SU-DHL-6 (cell line): Measurements from ENCODE around the gene AKT3.

Experiments used
- H2AFZ ChIP-seq: fragments of 200-600 bp; sonication (generic); 2 replicates; pipeline ENCODE4 v1.6.1; 2014; ENCODE audit warnings: low read depth, mild to moderate bottlenecking, moderate library complexity, mixed read lengths, antibody characterized with exemption, low read length; ENCODE audit not compliant: severe bottlenecking
- H3F3A ChIP-seq: fragments of 200-600 bp; shearing (Covaris generic); 2 replicates; pipeline ENCODE4 v1.6.0; 2016; ENCODE audit warnings: antibody characterized with exemption, mild to moderate bottlenecking; ENCODE audit not compliant: insufficient read depth
- H3K27ac ChIP-seq: fragments of 200-600 bp; sonication (generic); 2 replicates; pipeline ENCODE4 v1.5.1; 2016; ENCODE audit warnings: low read depth, mild to moderate bottlenecking, low read length, moderate library complexity, mixed read lengths
- H3K27me3 ChIP-seq: fragments of 200-600 bp; sonication (generic), shearing (Covaris generic); 2 replicates; pipeline ENCODE4 v1.6.0; 2014; ENCODE audit warnings: mild to moderate bottlenecking, low read length
- H3K36me3 ChIP-seq: fragments of 200-600 bp; sonication (generic); 2 replicates; pipeline ENCODE4 v1.6.1; 2014; ENCODE audit warnings: mild to moderate bottlenecking, low read length, mixed read lengths
- H3K4me2 ChIP-seq: fragments of 300-600, 200-600 bp; shearing (Covaris generic), sonication (generic); 2 replicates; pipeline ENCODE4 v1.6.0; 2014; ENCODE audit warnings: low read length, low read depth, mild to moderate bottlenecking; ENCODE audit not compliant: poor library complexity, severe bottlenecking
- H3K4me3 ChIP-seq: fragments of 200-600 bp; sonication (generic); 2 replicates; pipeline ENCODE4 v1.5.1; 2014; ENCODE audit warnings: antibody characterized with exemption, low read length, mild to moderate bottlenecking, mixed read lengths; ENCODE audit not compliant: insufficient read depth, poor library complexity, severe bottlenecking
- H3K79me2 ChIP-seq: fragments of 200-600 bp; sonication (generic); 2 replicates; pipeline ENCODE4 v1.6.1; 2014; ENCODE audit warnings: mild to moderate bottlenecking, low read length, moderate library complexity; ENCODE audit not compliant: insufficient read depth
- H3K9ac ChIP-seq: fragments of 200-600 bp; sonication (generic); 2 replicates; pipeline ENCODE4 v1.7.0; 2014; ENCODE audit warnings: mild to moderate bottlenecking, low read length
- H3K9me2 ChIP-seq: fragments of 200-600 bp; sonication (generic); replicated peaks from 2 replicates; pipeline ENCODE4 v1.6.1; 2014; ENCODE audit warnings: low read length; ENCODE audit not compliant: insufficient read depth
- H3K9me3 ChIP-seq: fragments of 200-600 bp; sonication (generic); 2 replicates; pipeline ENCODE4 v1.6.1; 2014; ENCODE audit warnings: low read length, mixed read lengths; ENCODE audit not compliant: insufficient read depth
- H4K20me1 ChIP-seq: fragments of 200-600 bp; sonication (generic); 2 replicates; pipeline ENCODE4 v1.6.1; 2014; ENCODE audit warnings: low read depth, mild to moderate bottlenecking, antibody characterized with exemption, low read length, moderate library complexity, mixed read lengths
- CTCF ChIP-seq: fragments of 200-600 bp; sonication (generic); IDR thresholded peaks from one replicate; pipeline ENCODE4 v1.5.1; 2017; ENCODE audit warnings: antibody characterized with exemption, mild to moderate bottlenecking, low read length, moderate library complexity; ENCODE audit not compliant: insufficient read depth, poor library complexity, severe bottlenecking
- EZH2phosphoT487 ChIP-seq: fragments of 200-600 bp; sonication (generic), shearing (Covaris generic); conservative IDR thresholded peaks from 2 replicates; pipeline ENCODE4 v1.6.1; 2018; ENCODE audit warnings: mild to moderate bottlenecking, antibody characterized with exemption, low read length, moderate library complexity, mixed read lengths

The AKT3 gene

GRCh38 chr1:243712941-243713340, 137.1 kb downstream of the AKT3 start:
- H3K36me3 ChIP-seq, result no peaks in the 10 kb centered on the region
- no peak overlapping the region for H3K4me3 ChIP-seq
- H3K27ac ChIP-seq, result no peak overlapping the region
- H4K20me1 ChIP-seq, result no peaks in the 10 kb centered on the region
- H3K79me2 ChIP-seq, result no peaks in the 10 kb centered on the region
- TF ChIP-seq CTCF (no peak), EZH2phosphoT487 (no peak)
- no peaks in the 10 kb centered on the region for H3K9me2 ChIP-seq
- H3K27me3 ChIP-seq, result no peaks in the 10 kb centered on the region
- H3K9ac ChIP-seq, result no peak overlapping the region
- H3K9me3 ChIP-seq, result no peaks in the 10 kb centered on the region
- H3F3A ChIP-seq, result no peaks in the 10 kb centered on the region
- no peak overlapping the region for H2AFZ ChIP-seq
- no peak overlapping the region for H3K4me2 ChIP-seq

- Histone ChIP-seq H3K4me2 (no peak overlapping the region), H3K27ac (no peak overlapping the region)
- TF ChIP-seq CTCF (no peak), EZH2phosphoT487 (no peak)
These were observed 137.8 kb downstream of the AKT3 start for GRCh38 chr1:243712242-243712641.

DNA sequence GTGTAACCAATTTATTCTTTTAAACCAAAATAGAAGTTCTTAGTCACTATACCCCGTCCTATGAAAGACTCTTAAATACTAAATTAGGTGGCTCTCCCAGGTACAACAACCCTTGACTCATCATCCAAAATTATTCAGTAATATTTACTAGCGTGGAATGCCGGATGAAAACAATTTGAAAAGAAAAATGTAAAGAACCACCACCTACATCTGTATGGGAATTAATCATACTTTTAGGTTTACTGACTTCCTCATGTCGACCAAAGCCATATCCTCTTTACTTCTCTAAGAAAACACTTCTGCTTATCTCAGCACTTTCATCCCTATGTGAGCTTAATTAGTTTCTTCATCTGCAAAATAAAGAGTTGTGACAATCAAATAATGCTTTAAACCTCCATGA, 139.6 kb downstream of the AKT3 start:
- H3K4me3 ChIP-seq, result no peak overlapping the region
- no peak overlapping the region for H3K4me2 ChIP-seq
- no peak overlapping the region for H3K27ac ChIP-seq
- H3K36me3 ChIP-seq, result no peaks in the 10 kb centered on the region
- H3K79me2 ChIP-seq, result no peaks in the 10 kb centered on the region
- H3K9me3 ChIP-seq, result no peaks in the 10 kb centered on the region
- H2AFZ ChIP-seq, result no peak overlapping the region
- TF ChIP-seq CTCF (no peak), EZH2phosphoT487 (no peak)
- no peaks in the 10 kb centered on the region for H3K9me2 ChIP-seq
- no peaks in the 10 kb centered on the region for H3F3A ChIP-seq
- no peaks in the 10 kb centered on the region for H3K27me3 ChIP-seq
- H4K20me1 ChIP-seq, result no peaks in the 10 kb centered on the region
- H3K9ac ChIP-seq, result no peak overlapping the region

More at GRCh38 chr1:243712242-243712641, 137.8 kb downstream of the AKT3 start:
- no peaks in the 10 kb centered on the region for H4K20me1 ChIP-seq
- H3K9me2 ChIP-seq, result no peaks in the 10 kb centered on the region
- H3K4me3 ChIP-seq, result no peak overlapping the region
- no peaks in the 10 kb centered on the region for H3K36me3 ChIP-seq
- no peaks in the 10 kb centered on the region for H3K27me3 ChIP-seq
- no peak overlapping the region for H3K9ac ChIP-seq
- H3K9me3 ChIP-seq, result no peaks in the 10 kb centered on the region
- no peaks in the 10 kb centered on the region for H3F3A ChIP-seq
- no peak overlapping the region for H2AFZ ChIP-seq
- no peaks in the 10 kb centered on the region for H3K79me2 ChIP-seq

DNA sequence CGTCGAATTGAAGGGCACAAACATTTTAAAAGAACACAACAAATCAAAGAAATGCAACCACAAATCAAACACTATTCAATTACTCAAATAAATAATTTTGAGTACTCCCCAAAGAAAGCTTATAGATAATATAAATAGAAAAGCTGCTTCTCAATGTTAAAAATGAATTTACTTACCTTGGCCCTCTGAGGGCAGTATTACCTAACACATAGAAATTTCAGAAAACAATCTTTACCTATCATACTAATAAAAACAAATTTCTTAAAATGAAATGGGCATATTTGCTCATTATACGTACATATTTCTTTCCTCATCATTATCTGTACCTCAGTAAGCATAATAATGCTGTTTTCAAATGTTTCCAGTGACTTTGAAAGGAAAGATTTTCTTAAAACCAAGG, 141.8 kb downstream of the AKT3 start:
- Histone ChIP-seq H3K9me2 (no peaks in the 10 kb centered on the region), H3K9me3 (no peaks in the 10 kb centered on the region), H3K27me3 (no peaks in the 10 kb centered on the region), H2AFZ (no peak overlapping the region), H3K79me2 (no peaks in the 10 kb centered on the region), H3K4me2 (no peak overlapping the region), H3K36me3 (no peaks in the 10 kb centered on the region), H4K20me1 (no peaks in the 10 kb centered on the region), H3K27ac (no peak overlapping the region), H3K4me3 (no peak overlapping the region), H3K9ac (no peak overlapping the region), H3F3A (no peaks in the 10 kb centered on the region)
- TF ChIP-seq EZH2phosphoT487, result no peak
- TF ChIP-seq CTCF, result peak; percentile 18
